IMR-90 (cell line): Measurements from ENCODE around the gene ASMTL.

Experiments
- BHLHE40 ChIP-seq: fragments of 150-350 bp; IDR thresholded peaks from 2 replicates; pipeline ENCODE4 v1.6.1; 2016; ENCODE audit warnings: mild to moderate bottlenecking, low read depth, low read length
- CEBPB ChIP-seq: IDR thresholded peaks from 2 replicates; pipeline ENCODE4 v1.6.1; 2012; ENCODE audit warnings: low read depth, low read length, improper control_type of control experiment
- MXI1 ChIP-seq: IDR thresholded peaks from 2 replicates; pipeline ENCODE4 v1.6.1; 2012; ENCODE audit warnings: low read depth, mild to moderate bottlenecking, low read length, moderate library complexity, borderline replicate concordance
- NFE2L2 ChIP-seq: fragments of 150-350 bp; IDR thresholded peaks from 2 replicates; pipeline ENCODE4 v1.6.1; 2016; ENCODE audit warnings: low read depth, mild to moderate bottlenecking, low read length
- POLR2A ChIP-seq: IDR thresholded peaks from 2 replicates; pipeline ENCODE4 v1.6.1; 2012; ENCODE audit warnings: mild to moderate bottlenecking, low read depth, low read length
- RAD21 ChIP-seq: IDR thresholded peaks from 2 replicates; pipeline ENCODE4 v1.6.1; 2012; ENCODE audit warnings: low read length, improper control_type of control experiment
- RCOR1 ChIP-seq: IDR thresholded peaks from 2 replicates; pipeline ENCODE4 v1.6.1; 2012; ENCODE audit warnings: mild to moderate bottlenecking, low read length, improper control_type of control experiment; ENCODE audit not compliant: insufficient replicate concordance
- RFX5 ChIP-seq: IDR thresholded peaks from 2 replicates; pipeline ENCODE4 v1.8.0; 2012; ENCODE audit warnings: low read depth, mild to moderate bottlenecking, low read length, moderate library complexity
- SMC3 ChIP-seq: fragments of 150-350 bp; IDR thresholded peaks from 2 replicates; pipeline ENCODE4 v1.6.1; 2016; ENCODE audit warnings: low read depth, mild to moderate bottlenecking, antibody characterized with exemption, low read length, moderate library complexity
- TF ChIP-seq, protein P1 (sequence below): conservative IDR thresholded peaks from 2 replicates; pipeline ENCODE4 v1.5.1; 2012; ENCODE audit warnings: mild to moderate bottlenecking, low read depth, low read length, improper control_type of control experiment
- TF ChIP-seq, protein P2 (sequence below): fragments of 150-350 bp; IDR thresholded peaks from 2 replicates; pipeline ENCODE4 v1.6.1; 2017; ENCODE audit warnings: mild to moderate bottlenecking, antibody characterized with exemption, low read length, low read depth

DNA sequence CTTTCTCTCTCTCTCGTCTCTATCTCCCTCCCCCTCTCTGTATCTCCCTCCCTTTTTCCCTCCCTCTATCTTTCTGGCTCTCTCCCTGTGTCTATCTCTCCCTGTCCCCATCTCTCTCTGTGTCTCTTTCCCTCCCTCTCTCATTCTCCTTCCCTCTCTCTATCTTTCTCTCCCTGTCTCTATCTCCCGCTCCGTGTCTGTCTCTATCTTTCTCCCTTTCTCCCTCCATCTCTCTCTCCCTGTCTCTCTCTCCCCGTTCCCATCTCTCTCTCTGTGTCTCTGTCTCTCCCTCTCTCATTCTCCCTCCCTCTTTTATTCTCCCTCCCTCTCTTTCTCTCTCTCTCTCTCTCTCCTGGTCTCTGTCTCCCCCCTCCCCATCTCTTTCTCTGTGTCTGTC, 93.2 kb downstream of the ASMTL start:
- TF ChIP-seq, protein P1, sequence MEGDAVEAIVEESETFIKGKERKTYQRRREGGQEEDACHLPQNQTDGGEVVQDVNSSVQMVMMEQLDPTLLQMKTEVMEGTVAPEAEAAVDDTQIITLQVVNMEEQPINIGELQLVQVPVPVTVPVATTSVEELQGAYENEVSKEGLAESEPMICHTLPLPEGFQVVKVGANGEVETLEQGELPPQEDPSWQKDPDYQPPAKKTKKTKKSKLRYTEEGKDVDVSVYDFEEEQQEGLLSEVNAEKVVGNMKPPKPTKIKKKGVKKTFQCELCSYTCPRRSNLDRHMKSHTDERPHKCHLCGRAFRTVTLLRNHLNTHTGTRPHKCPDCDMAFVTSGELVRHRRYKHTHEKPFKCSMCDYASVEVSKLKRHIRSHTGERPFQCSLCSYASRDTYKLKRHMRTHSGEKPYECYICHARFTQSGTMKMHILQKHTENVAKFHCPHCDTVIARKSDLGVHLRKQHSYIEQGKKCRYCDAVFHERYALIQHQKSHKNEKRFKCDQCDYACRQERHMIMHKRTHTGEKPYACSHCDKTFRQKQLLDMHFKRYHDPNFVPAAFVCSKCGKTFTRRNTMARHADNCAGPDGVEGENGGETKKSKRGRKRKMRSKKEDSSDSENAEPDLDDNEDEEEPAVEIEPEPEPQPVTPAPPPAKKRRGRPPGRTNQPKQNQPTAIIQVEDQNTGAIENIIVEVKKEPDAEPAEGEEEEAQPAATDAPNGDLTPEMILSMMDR = no peak
- TF ChIP-seq RCOR1 (no peak), SMC3 (no peak), POLR2A (no peak), NFE2L2 (no peak), CEBPB (no peak), RAD21 (no peak), MXI1 (no peak), BHLHE40 (no peak), RFX5 (no peak)
- TF ChIP-seq, protein P2, sequence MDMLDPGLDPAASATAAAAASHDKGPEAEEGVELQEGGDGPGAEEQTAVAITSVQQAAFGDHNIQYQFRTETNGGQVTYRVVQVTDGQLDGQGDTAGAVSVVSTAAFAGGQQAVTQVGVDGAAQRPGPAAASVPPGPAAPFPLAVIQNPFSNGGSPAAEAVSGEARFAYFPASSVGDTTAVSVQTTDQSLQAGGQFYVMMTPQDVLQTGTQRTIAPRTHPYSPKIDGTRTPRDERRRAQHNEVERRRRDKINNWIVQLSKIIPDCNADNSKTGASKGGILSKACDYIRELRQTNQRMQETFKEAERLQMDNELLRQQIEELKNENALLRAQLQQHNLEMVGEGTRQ = no peak
